22Rv1 (cell line): ENCODE results near the gene VTI1A.

Experiments used
- CTCF ChIP-seq: fragments of 450-650 bp; IDR thresholded peaks from 2 replicates; pipeline ENCODE4 v1.5.1; 2017; ENCODE audit warnings: mild to moderate bottlenecking
- ZFX ChIP-seq: fragments of 450-650 bp; IDR thresholded peaks from 2 replicates; pipeline ENCODE4 v1.6.1; 2017; ENCODE audit warnings: antibody characterized with exemption, borderline replicate concordance

- TF ChIP-seq CTCF (no peak), ZFX (no peak)
Measured at GRCh38 chr10:112805701-112806100, 358.7 kb downstream of the VTI1A start.
